IMR-90 (cell line): Measurements from ENCODE around the gene CTNND2. TPM values are rescaled to one million over a fixed set of nuclear protein-coding genes. Genes with fewer than 3 reads are reported as not detected.

ENCODE experiments used
- ATAC-seq: fragments of 200-7000 bp; cut with Tn5 transposase; 2 replicates; pipeline ENCODE4 v1.9.1; 2020; ENCODE audit warnings: low read depth, mild to moderate bottlenecking, moderate library complexity
- BruUV-seq: library from RNA; stranded (reverse); fragments of 400-500 nt; replicated peaks from 2 replicates; lab custom pipeline; 2021; lab: Mats Ljungman, UMichigan
- CTCF ChIA-PET: fragments of 300-600 bp; formaldehyde crosslinking; extraction: SDS; loops from one replicate; lab custom pipeline; 2021; ENCODE audit warnings: antibody characterized with exemption; lab: Yijun Ruan, JAX
- POLR2A ChIA-PET: fragments of 300-600 bp; sonication (Branson Sonifier 250); formaldehyde crosslinking; loops from one replicate; lab custom pipeline; 2022; ENCODE audit warnings: antibody characterized with exemption; ENCODE audit not compliant: unreplicated experiment; lab: Charles Lee
- DNase-seq: peaks from one replicate; pipeline ENCODE4 v3.0.0; 2013
- H2AFZ ChIP-seq: replicated peaks from 2 replicates; pipeline ENCODE3; 2013; ENCODE audit warnings: low read length, mild to moderate bottlenecking; ENCODE audit not compliant: poor library complexity
- H2AK5ac ChIP-seq: 2 replicates; pipeline ENCODE4 v1.6.1; 2013; ENCODE audit warnings: low read depth, low read length, inconsistent platforms
- H2AK9ac ChIP-seq: replicated peaks from 2 replicates; pipeline ENCODE3; 2013; ENCODE audit warnings: mild to moderate bottlenecking, low read depth, low read length, moderate library complexity; ENCODE audit not compliant: poor library complexity
- H2BK120ac ChIP-seq: 2 replicates; pipeline ENCODE4 v1.6.1; 2013; ENCODE audit warnings: low read depth, low read length, inconsistent platforms
- H2BK15ac ChIP-seq: 3 replicates; pipeline ENCODE4 v1.6.1; 2013; ENCODE audit warnings: low read depth, low read length, inconsistent platforms
- H2BK20ac ChIP-seq: 2 replicates; pipeline ENCODE4 v1.6.1; 2013; ENCODE audit warnings: low read depth, mild to moderate bottlenecking, inconsistent platforms, low read length, moderate library complexity
- H2BK5ac ChIP-seq: 2 replicates; pipeline ENCODE4 v1.6.1; 2013; ENCODE audit warnings: mild to moderate bottlenecking, low read depth, low read length, inconsistent platforms; ENCODE audit not compliant: poor library complexity, severe bottlenecking
- H3K14ac ChIP-seq: replicated peaks from 2 replicates; pipeline ENCODE4 v1.6.1; 2013; ENCODE audit warnings: low read depth, low read length, inconsistent platforms
- H3K18ac ChIP-seq: 2 replicates; pipeline ENCODE4 v1.6.1; 2013; ENCODE audit warnings: low read depth, low read length, control low read depth
- H3K23ac ChIP-seq: 2 replicates; pipeline ENCODE4 v1.6.1; 2013; ENCODE audit warnings: low read depth, low read length, inconsistent platforms
- H3K27ac ChIP-seq: 2 replicates; pipeline ENCODE4 v1.5.1; 2013; ENCODE audit warnings: mild to moderate bottlenecking, control low read depth, low read length; ENCODE audit not compliant: insufficient read depth
- H3K27me3 ChIP-seq: 2 replicates; pipeline ENCODE4 v1.6.1; 2013; ENCODE audit warnings: low read length; ENCODE audit not compliant: control insufficient read depth, insufficient read depth
- H3K36me3 ChIP-seq: 2 replicates; pipeline ENCODE4 v1.6.1; 2013; ENCODE audit warnings: low read length, mixed read lengths; ENCODE audit not compliant: control insufficient read depth, insufficient read depth
- H3K4ac ChIP-seq: 2 replicates; pipeline ENCODE4 v1.6.1; 2013; ENCODE audit warnings: low read depth, low read length, inconsistent platforms
- H3K4me1 ChIP-seq: 2 replicates; pipeline ENCODE4 v1.6.1; 2013; ENCODE audit warnings: low read length, mixed read lengths; ENCODE audit not compliant: control insufficient read depth, insufficient read depth
- H3K4me2 ChIP-seq: 2 replicates; pipeline ENCODE4 v1.6.1; 2013; ENCODE audit warnings: low read depth, mild to moderate bottlenecking, control low read depth, low read length, moderate library complexity
- H3K4me3 ChIP-seq: 2 replicates; pipeline ENCODE4 v1.5.1; 2013; ENCODE audit warnings: low read depth, mild to moderate bottlenecking, control low read depth, low read length, moderate library complexity; ENCODE audit not compliant: insufficient read depth
- H3K56ac ChIP-seq: 2 replicates; pipeline ENCODE4 v1.6.1; 2013; ENCODE audit warnings: low read length, inconsistent platforms; ENCODE audit not compliant: insufficient read depth; ENCODE audit errors: extremely low read depth
- H3K79me1 ChIP-seq, 2 experiments: 2 replicates each; pipeline ENCODE4 v1.6.1; 2013; ENCODE audit warnings: low read length in 2 of 2, inconsistent platforms in 1 of 2, low read depth in 1 of 2
- H3K9ac ChIP-seq: 2 replicates; pipeline ENCODE4 v1.6.1; 2013; ENCODE audit warnings: low read depth, low read length, control low read depth
- H3K9me1 ChIP-seq: 2 replicates; pipeline ENCODE4 v1.6.1; 2013; ENCODE audit warnings: low read length, inconsistent platforms; ENCODE audit not compliant: insufficient read depth
- H3K9me3 ChIP-seq: 2 replicates; pipeline ENCODE4 v1.6.1; 2013; ENCODE audit warnings: low read length; ENCODE audit not compliant: control insufficient read depth, insufficient read depth
- H4K20me1 ChIP-seq: 2 replicates; pipeline ENCODE4 v1.6.1; 2013; ENCODE audit warnings: low read length, inconsistent platforms; ENCODE audit not compliant: insufficient read depth
- H4K5ac ChIP-seq: 2 replicates; pipeline ENCODE4 v1.6.1; 2013; ENCODE audit warnings: mild to moderate bottlenecking, low read depth, low read length, control low read depth
- H4K8ac ChIP-seq, 2 experiments: 2 replicates each; pipeline ENCODE4 v1.6.1; 2013; ENCODE audit warnings: low read depth in 2 of 2, low read length in 2 of 2, control low read depth in 1 of 2, inconsistent platforms in 1 of 2
- H4K91ac ChIP-seq: 2 replicates; pipeline ENCODE4 v1.6.1; 2013; ENCODE audit warnings: low read depth, low read length, inconsistent platforms; ENCODE audit not compliant: insufficient read depth
- CEBPB ChIP-seq: IDR thresholded peaks from 2 replicates; pipeline ENCODE4 v1.6.1; 2012; ENCODE audit warnings: low read depth, low read length, improper control_type of control experiment
- RCOR1 ChIP-seq: IDR thresholded peaks from 2 replicates; pipeline ENCODE4 v1.6.1; 2012; ENCODE audit warnings: mild to moderate bottlenecking, low read length, improper control_type of control experiment; ENCODE audit not compliant: insufficient replicate concordance
- WGBS, 2 experiments: methylation state at CpG; one replicate each; pipeline versions ENCODE4 v1.1.5 to v1.1.7; 2013; ENCODE audit warnings: missing lambda C conversion rate in 2 of 2; ENCODE audit not compliant: insufficient read length in 1 of 2; ENCODE audit errors: extremely low coverage in 2 of 2; 5-methylcytosine and 5-hydroxymethylcytosine counted together
- dilution Hi-C: fragments of 300-500 bp; cut with HindIII; formaldehyde crosslinking; loops from one replicate; pipeline ENCODE4 v1.14.3; 2018; ENCODE audit warnings: low sequenced_read_pairs; ENCODE audit not compliant: unreplicated experiment
- in situ Hi-C: fragments of 300-500 bp; cut with MboI; formaldehyde crosslinking; loops from 3 replicates; pipeline ENCODE4 v1.14.3; 2019; ENCODE audit warnings: low sequenced_read_pairs, inconsistent platforms, mixed read lengths
- intact Hi-C: fragments of 100-400 bp; cut with micrococcal nuclease; formaldehyde crosslinking; loops from 2 replicates; pipeline ENCODE4 v1.10.0; 2022
- polyA plus RNA-seq, 3 experiments: library from polyadenylated mRNA; depleted of rRNA; stranded (reverse); fragments of >200 nt; gene quantifications; 2 replicates each; pipeline ENCODE4 v1.2.3, GENCODE V29; 2012; ENCODE audit warnings: low replicate concordance in 1 of 3
- total RNA-seq: library from RNA; depleted of rRNA; stranded (reverse); fragments of >200 nt; gene quantifications from 2 replicates; pipeline ENCODE4 v1.2.3, GENCODE V29; 2012

Gene CTNND2
- total and polyA plus RNA-seq, 2 of the 4 experiments (the other 2 are of a cell fraction) = not detected

- DNase-seq = no peak
- H3K56ac ChIP-seq = no peak overlapping the region
- POLR2A ChIA-PET = no interaction called here
Measured at GRCh38 chr5:11733185-11733839, 170.9 kb downstream of the CTNND2 start.

More at GRCh38 chr5:11733185-11733839, 170.9 kb downstream of the CTNND2 start:
- H2AFZ ChIP-seq = no peak overlapping the region
- TF ChIP-seq CEBPB (0 out of 2 replicates have a peak, but pooled peaks have one; percentile 6), RCOR1 (no peak)
- H3K27ac ChIP-seq = no peak overlapping the region
- H3K9ac ChIP-seq = no peak overlapping the region
- no peaks in the 10 kb centered on the region for H3K36me3 ChIP-seq
- no peak overlapping the region for H4K91ac ChIP-seq
- H2AK5ac ChIP-seq = no peak overlapping the region
- H2BK15ac ChIP-seq = no peak overlapping the region
- ATAC-seq = no peak
- H3K23ac ChIP-seq = no peak overlapping the region
- H3K27me3 ChIP-seq = no peaks in the 10 kb centered on the region
- H2BK20ac ChIP-seq = no peak overlapping the region
- H4K5ac ChIP-seq = no peak overlapping the region
- CTCF ChIA-PET = interaction anchor here (0.6 kb wide), 1 partner anchor 730 kb away, joined by 3 read pairs; no protein-coding TSS in a partner anchor
- H2BK120ac ChIP-seq = no peak overlapping the region
- in situ Hi-C loops = no loop called here
- 0% methylated on average over 1 of the region's 2 CpGs; no CpG with 5 or more reads in 1 of the 2 experiments for WGBS, 2 experiments
- no peak overlapping the region for H3K18ac ChIP-seq
- H3K4ac ChIP-seq = no peak overlapping the region
- H3K79me1 ChIP-seq = no peaks in the 10 kb centered on the region
- peaks cover 6% of the 10 kb centered on the region for H3K9me3 ChIP-seq
- no peak overlapping the region for H3K4me3 ChIP-seq
- H3K14ac ChIP-seq = no peak overlapping the region
- no peaks in the 10 kb centered on the region for H4K20me1 ChIP-seq
- no peak overlapping the region for H4K8ac ChIP-seq
- H3K4me2 ChIP-seq = no peak overlapping the region
- no peaks in the 10 kb centered on the region for H3K9me1 ChIP-seq
- H2AK9ac ChIP-seq = no peak overlapping the region
- intact Hi-C loops = no loop called here
- dilution Hi-C loops = no loop called here
- H3K4me1 ChIP-seq = no peaks in the 10 kb centered on the region
- no TSS peak for BruUV-seq
- H2BK5ac ChIP-seq = no peak overlapping the region
